ENCODE results near the gene PHF21A. TPM values are rescaled to one million over a fixed set of nuclear protein-coding genes. Genes with fewer than 3 reads are reported as not detected.
A peak's percentile ranks its signal among the peaks of the same experiment; 100 is the strongest.
"Not testable (repeated sequence)": the region's sequence is repeated elsewhere in the genome, so short reads cannot be mapped to it uniquely, and the experiment has no call there.

The PHF21A gene
- total RNA-seq, 1 donor from 2014 or later: 71.1 TPM

DNA sequence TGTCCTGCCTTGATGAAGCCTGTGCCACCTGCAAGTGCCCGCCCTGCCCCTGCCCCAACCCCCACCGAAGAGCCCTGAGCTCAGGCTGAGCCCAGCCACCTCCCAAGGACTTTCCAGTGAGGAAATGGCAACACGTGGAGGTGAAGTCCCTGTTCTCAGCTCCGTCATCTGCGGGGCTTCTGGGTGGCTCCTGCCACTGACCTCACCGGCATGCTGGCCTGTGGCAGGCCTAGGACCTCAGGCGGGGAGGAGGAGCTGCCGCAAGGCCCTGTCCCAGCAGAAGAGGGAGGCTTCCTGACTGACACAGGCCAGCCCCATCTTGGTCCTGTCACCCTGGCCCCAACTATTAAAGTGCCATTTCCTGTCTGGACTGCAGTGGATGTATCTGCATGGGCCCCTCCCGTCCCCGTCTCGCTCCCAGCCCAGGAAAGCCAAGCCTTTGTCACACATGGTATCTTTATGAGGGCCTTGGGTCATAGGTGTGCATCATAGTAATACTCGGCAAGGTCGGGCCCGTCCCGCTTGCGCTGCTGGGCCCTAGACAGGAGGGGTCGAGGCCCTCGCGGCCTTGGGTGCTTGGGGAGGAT is 215.1 kb downstream of the PHF21A start:
- no peak for DNase-seq
- Mint-ChIP-seq H3K9me3 (ENCODE audit: unreplicated experiment) (peaks cover 12% of the 10 kb centered on the region), H3K27ac (ENCODE audit: unreplicated experiment) (peak overlapping the region; percentile 77), H3K4me3 (ENCODE audit: unreplicated experiment) (no peak overlapping the region), H3K27me3 (ENCODE audit: unreplicated experiment) (peaks cover 23% of the 10 kb centered on the region), H3K4me1 (ENCODE audit: low read depth, unreplicated experiment) (peaks cover 16% of the 10 kb centered on the region), H3K36me3 (ENCODE audit: unreplicated experiment) (peaks cover 5% of the 10 kb centered on the region)
- TF ChIP-seq, protein P1, sequence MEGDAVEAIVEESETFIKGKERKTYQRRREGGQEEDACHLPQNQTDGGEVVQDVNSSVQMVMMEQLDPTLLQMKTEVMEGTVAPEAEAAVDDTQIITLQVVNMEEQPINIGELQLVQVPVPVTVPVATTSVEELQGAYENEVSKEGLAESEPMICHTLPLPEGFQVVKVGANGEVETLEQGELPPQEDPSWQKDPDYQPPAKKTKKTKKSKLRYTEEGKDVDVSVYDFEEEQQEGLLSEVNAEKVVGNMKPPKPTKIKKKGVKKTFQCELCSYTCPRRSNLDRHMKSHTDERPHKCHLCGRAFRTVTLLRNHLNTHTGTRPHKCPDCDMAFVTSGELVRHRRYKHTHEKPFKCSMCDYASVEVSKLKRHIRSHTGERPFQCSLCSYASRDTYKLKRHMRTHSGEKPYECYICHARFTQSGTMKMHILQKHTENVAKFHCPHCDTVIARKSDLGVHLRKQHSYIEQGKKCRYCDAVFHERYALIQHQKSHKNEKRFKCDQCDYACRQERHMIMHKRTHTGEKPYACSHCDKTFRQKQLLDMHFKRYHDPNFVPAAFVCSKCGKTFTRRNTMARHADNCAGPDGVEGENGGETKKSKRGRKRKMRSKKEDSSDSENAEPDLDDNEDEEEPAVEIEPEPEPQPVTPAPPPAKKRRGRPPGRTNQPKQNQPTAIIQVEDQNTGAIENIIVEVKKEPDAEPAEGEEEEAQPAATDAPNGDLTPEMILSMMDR (IDR thresholded peaks at IDR 0.05; ENCODE audit: partially characterized antibody, unreplicated experiment): no peak

DNA sequence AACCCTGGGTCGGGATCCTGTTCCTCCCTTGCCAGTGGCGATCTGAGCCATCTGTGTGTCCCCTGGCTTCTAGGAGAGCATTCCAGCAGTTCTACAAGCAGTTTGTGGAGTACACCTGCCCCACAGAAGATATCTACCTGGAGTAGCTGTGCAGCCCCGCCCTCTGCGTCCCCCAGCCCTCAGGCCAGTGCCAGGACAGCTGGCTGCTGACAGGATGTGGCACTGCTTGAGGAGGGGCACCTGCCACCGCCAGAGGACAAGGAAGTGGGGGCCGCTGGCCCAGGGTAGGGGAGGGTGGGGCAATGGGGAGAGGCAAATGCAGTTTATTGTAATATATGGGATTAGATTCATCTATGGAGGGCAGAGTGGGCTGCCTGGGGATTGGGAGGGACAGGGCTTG is 215.7 kb downstream of the PHF21A start:
- H3K27ac Mint-ChIP-seq (ENCODE audit: unreplicated experiment); DNase-seq; H3K4me3 Mint-ChIP-seq (ENCODE audit: unreplicated experiment); H3K36me3 Mint-ChIP-seq (ENCODE audit: unreplicated experiment): not testable (repeated sequence)
- H3K4me1 Mint-ChIP-seq (ENCODE audit: low read depth, unreplicated experiment): peaks cover 19% of the 10 kb centered on the region
- peaks cover 12% of the 10 kb centered on the region for H3K9me3 Mint-ChIP-seq (ENCODE audit: unreplicated experiment)
- H3K27me3 Mint-ChIP-seq (ENCODE audit: unreplicated experiment): peaks cover 26% of the 10 kb centered on the region

DNA sequence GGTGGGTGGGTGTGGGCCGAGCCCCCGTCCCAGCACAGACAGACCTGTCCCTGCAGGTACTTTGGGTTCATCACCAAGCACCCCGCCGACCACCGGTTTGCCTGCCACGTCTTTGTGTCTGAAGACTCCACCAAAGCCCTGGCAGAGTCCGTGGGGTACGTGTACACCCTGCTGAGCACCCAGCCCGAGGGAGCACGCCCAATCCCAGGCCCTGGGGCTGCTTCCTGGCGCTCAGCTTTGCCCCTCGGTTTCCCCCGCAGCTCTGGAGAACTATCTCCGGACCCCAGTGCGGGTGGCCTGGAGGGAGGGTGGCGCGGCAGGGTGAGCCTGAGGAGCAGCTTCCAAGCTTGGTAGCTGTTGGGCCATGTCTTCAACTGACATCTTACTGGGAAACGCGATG is 216.2 kb downstream of the PHF21A start:
- no peak for DNase-seq
- Mint-ChIP-seq H3K4me3 (ENCODE audit: unreplicated experiment) (no peak overlapping the region), H3K9me3 (ENCODE audit: unreplicated experiment) (peaks cover 12% of the 10 kb centered on the region), H3K27me3 (ENCODE audit: unreplicated experiment) (peaks cover 28% of the 10 kb centered on the region), H3K36me3 (ENCODE audit: unreplicated experiment) (peaks cover 5% of the 10 kb centered on the region), H3K4me1 (ENCODE audit: low read depth, unreplicated experiment) (peaks cover 21% of the 10 kb centered on the region), H3K27ac (ENCODE audit: unreplicated experiment) (no peak overlapping the region)
- TF ChIP-seq, protein P1 (IDR thresholded peaks at IDR 0.05; ENCODE audit: partially characterized antibody, unreplicated experiment): no peak

DNA sequence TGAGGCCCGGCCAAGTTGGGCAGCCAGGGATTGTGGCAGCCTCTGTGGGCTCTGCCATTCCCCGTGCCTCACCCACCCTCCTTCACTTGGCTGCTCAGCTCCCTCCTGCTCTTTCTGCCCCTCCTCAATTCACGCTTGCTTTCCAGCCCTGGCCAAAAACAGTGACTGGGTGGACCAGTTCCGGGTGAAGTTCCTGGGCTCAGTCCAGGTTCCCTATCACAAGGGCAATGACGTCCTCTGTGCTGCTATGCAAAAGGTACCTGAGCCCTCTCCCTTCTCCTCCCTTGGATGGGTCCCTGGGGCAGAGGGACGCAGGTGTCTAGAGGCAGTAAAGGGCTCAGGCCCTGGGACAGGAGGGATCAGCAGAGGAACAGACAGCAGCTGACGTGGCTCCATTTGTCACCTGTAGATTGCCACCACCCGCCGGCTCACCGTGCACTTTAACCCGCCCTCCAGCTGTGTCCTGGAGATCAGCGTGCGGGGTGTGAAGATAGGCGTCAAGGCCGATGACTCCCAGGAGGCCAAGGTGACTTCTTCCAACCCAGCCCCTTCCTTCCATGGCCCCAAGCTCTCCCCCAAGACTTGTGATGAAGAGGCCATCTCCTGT is 216.8 kb downstream of the PHF21A start:
- DNase-seq: no peak
- Mint-ChIP-seq H3K4me1 (ENCODE audit: low read depth, unreplicated experiment) (peaks cover 21% of the 10 kb centered on the region), H3K36me3 (ENCODE audit: unreplicated experiment) (peaks cover 5% of the 10 kb centered on the region), H3K4me3 (ENCODE audit: unreplicated experiment) (no peak overlapping the region), H3K9me3 (ENCODE audit: unreplicated experiment) (peaks cover 12% of the 10 kb centered on the region), H3K27ac (ENCODE audit: unreplicated experiment) (peak overlapping the region; percentile 55), H3K27me3 (ENCODE audit: unreplicated experiment) (peaks cover 29% of the 10 kb centered on the region)
- TF ChIP-seq, protein P1 (IDR thresholded peaks at IDR 0.05; ENCODE audit: partially characterized antibody, unreplicated experiment): no peak

DNA sequence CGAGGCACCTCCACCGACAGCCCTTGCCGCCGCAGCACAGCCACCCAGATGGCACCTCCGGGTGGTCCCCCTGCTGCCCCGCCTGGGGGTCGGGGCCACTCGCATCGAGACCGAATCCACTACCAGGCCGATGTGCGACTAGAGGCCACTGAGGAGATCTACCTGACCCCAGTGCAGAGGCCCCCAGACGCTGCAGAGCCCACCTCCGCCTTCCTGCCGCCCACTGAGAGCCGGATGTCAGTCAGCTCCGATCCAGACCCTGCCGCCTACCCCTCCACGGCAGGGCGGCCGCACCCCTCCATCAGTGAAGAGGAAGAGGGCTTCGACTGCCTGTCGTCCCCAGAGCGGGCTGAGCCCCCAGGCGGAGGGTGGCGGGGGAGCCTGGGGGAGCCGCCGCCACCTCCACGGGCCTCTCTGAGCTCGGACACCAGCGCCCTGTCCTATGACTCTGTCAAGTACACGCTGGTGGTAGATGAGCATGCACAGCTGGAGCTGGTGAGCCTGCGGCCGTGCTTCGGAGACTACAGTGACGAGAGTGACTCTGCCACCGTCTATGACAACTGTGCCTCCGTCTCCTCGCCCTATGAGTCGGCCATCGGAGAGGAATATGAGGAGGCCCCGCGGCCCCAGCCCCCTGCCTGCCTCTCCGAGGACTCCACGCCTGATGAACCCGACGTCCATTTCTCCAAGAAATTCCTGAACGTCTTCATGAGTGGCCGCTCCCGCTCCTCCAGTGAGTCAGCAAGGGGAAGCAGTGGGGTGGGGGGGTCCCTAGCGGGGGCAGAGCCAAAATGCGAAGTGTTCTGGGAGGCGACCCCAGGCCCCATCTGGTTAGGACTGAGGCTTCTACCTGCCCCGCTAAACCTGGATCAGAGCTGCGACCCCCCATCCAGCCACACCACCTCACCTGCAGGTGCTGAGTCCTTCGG is 218.5 kb downstream of the PHF21A start:
- no peaks in the 10 kb centered on the region for H3K36me3 Mint-ChIP-seq (ENCODE audit: unreplicated experiment)
- no peak for DNase-seq
- TF ChIP-seq, protein P1 (IDR thresholded peaks at IDR 0.05; ENCODE audit: partially characterized antibody, unreplicated experiment): no peak
- H3K4me1 Mint-ChIP-seq (ENCODE audit: low read depth, unreplicated experiment): peaks cover 29% of the 10 kb centered on the region
- H3K27ac Mint-ChIP-seq (ENCODE audit: unreplicated experiment): no peak overlapping the region
- H3K4me3 Mint-ChIP-seq (ENCODE audit: unreplicated experiment): no peak overlapping the region
- H3K27me3 Mint-ChIP-seq (ENCODE audit: unreplicated experiment): peaks cover 21% of the 10 kb centered on the region
- H3K9me3 Mint-ChIP-seq (ENCODE audit: unreplicated experiment): peaks cover 14% of the 10 kb centered on the region

All from glutamatergic neuron (in vitro differentiated cells).